ENCODE results near the gene ENTREP1. TPM values are rescaled to one million over a fixed set of nuclear protein-coding genes. Genes with fewer than 3 reads are reported as not detected.
"Not testable (repeated sequence)": the region's sequence is repeated elsewhere in the genome, so short reads cannot be mapped to it uniquely, and the experiment has no call there.

The ENTREP1 gene, protein sequence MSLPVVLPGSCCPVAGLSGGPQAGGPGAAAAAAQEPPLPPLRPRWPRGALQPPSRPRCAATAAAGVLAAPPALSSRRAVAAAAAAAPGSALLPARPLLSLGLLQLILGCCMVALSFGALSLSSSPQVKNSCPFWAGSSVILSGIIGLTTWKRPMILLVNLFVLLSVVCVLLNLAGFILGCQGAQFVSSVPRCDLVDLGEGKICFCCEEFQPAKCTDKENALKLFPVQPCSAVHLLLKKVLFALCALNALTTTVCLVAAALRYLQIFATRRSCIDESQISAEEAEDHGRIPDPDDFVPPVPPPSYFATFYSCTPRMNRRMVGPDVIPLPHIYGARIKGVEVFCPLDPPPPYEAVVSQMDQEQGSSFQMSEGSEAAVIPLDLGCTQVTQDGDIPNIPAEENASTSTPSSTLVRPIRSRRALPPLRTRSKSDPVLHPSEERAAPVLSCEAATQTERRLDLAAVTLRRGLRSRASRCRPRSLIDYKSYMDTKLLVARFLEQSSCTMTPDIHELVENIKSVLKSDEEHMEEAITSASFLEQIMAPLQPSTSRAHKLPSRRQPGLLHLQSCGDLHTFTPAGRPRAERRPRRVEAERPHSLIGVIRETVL
- not detected for polyA plus RNA-seq (2012; ENCODE audit: insufficient read depth, insufficient read length)

DNA sequence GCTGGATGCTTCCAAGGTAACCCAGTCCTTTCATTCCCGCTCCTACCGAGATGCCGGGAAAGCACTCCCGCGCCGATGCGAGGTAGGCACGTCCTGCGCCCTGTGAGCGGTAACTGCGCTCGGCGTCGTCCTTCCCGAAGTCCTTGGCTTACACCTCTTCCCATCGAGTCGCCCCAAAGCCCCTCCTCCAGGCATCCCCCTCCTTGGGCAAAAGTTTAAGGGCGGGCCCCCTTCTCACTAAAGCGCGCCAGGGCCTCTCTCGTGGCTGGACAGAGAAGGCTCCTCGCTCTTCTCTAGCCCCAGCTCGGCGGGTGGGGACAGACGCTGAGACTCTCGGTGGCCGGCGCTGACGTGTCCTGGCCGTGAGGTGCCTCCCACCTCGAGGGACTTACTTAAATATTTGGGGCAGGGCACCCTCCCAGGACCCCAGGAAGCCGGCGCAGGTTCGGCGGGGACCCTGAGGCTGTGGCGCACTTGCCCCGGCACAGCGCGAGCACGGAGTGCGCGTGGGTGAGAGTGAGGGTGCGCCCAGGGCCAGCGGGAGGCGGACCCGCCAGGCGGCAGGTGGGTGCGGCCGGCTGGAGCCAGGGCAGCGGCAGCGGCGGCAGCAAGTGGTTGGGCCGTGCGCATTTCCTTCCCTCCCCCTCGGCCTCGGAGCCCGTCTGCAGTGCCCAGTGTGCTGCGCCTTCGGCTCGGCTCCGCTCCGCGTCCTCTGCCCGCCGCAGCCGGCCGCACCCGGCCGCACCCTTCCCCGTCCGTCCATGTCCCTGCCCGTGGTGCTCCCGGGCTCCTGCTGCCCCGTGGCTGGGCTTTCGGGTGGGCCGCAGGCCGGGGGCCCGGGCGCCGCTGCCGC, at the start of gene ENTREP1:
Gene ENTREP1, plus strand, starts transcription at position 667 of the 853 bp plus-strand sequence. Its CDS starts 95 bp downstream, at position 762.
- no peak within 1 kb of the TSS for H3K4me3 ChIP-seq (ENCODE audit: low read length)
- no peak for DNase-seq (ENCODE audit: low read depth, low spot score)

DNA sequence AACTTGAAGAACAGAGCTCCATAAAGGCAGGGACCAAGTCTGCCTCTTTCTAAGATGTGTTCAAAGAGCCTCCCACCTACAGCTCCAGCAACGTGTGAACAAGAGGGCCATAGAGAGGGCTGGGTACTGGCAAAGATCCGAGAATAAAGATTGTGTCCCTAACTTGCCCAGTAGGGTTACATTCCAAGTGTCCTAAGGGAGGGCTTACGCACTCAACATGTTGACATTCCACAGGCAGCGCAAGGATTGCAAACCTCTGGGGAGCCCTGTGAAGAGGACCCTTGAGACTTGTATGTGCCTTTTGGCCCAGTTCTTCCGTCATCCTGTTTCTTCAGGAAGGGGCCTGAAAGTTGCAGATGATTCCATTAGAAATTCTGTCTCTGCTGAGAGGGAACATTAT, 48.2 kb upstream of the ENTREP1 start:
- H3K4me3 ChIP-seq (ENCODE audit: low read length): no peak overlapping the region
- DNase-seq (ENCODE audit: low read depth, low spot score): no peak

DNA sequence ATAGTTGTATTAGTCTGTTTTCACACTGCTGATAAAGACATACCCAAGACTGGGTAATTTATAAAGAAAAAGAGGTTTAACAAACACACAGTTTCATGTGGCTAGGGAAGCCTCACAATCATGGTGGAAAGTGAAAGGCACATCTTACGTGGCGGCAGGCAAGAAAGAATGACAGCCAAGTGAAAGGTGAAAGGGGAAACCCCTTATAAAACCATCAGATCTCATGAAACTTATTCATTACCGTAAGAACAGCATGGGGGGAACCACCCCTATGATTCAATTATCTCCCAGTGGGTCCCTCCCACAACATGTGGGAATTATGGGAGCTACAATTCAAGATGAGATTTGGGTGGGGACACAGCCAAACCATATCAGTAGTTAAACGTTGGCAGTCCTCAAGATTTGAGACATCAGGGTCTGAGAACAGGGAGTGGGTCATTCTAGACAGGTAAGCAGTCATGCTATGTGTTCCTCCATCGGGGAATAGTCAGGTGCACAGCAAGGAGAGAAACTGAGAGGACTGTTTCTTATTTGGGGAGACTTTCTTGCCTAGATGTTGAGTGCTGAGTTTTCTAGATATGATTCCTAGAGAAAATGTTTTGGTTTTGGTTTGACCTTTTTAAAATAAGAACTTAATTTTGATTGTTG, 45.8 kb upstream of the ENTREP1 start:
- H3K4me3 ChIP-seq (ENCODE audit: low read length): no peak overlapping the region
- no peak for DNase-seq (ENCODE audit: low read depth, low spot score)

DNA sequence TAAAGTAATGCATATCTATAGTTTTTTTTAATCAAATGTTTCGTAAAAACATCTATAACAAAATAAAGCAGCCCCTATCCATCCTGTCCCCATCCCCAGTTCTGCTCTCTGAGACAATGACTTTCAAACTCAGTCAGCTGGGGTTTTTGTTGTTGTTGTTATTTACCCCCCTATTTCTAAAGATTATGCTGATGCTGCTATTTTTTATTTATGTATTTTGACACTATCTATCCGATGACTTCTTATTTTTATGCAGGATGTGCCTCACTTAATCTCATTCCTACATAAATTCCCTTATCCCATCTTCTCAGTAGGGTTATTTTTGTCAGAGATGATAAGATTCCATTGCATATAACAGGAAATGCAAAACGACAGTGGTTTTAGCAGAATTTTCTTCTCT, 45.3 kb upstream of the ENTREP1 start:
- no peak overlapping the region for H3K4me3 ChIP-seq (ENCODE audit: low read length)
- DNase-seq (ENCODE audit: low read depth, low spot score): no peak

DNA sequence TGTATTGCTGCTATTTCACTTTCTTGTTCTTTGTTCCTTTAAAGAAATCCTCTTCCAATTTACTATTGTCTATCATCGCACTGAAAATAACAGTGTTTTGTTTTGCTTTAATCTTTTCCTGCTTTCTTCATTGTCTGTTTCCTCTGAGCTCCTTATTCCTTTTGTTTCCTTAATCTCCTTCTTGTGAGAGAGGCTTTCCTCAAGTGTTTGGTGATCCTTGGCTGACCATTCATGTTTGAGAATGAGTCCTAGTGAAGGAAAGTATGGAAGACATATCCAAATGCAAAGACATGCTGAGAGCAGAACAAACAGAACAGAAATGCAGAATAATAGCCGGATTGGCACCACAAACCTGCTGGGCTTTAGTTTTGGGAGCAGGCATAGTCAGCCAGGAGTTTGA, 42.0 kb upstream of the ENTREP1 start:
- no peak overlapping the region for H3K4me3 ChIP-seq (ENCODE audit: low read length)
- no peak for DNase-seq (ENCODE audit: low read depth, low spot score)

DNA sequence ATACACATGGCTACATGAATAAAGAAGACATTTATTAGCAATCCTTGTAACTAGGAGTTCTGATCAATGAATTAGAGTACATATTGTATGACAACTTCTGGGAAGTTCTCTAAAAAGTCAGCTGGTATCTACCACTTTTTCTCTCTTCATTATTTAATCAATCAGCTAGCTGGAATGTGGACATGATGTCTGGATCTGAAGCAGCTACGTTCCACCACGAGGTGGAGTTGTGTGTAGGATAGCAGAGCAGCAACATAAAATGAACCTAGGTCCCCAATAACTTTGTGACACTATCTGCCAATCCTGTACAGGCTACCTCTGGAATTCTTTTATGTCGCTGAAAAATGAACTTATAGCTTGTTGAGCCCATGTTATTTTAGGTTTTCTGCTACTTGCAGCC, 32.9 kb upstream of the ENTREP1 start:
- no peak overlapping the region for H3K4me3 ChIP-seq (ENCODE audit: low read length)
- peak; percentile 12 for DNase-seq (ENCODE audit: low read depth, low spot score)

DNA sequence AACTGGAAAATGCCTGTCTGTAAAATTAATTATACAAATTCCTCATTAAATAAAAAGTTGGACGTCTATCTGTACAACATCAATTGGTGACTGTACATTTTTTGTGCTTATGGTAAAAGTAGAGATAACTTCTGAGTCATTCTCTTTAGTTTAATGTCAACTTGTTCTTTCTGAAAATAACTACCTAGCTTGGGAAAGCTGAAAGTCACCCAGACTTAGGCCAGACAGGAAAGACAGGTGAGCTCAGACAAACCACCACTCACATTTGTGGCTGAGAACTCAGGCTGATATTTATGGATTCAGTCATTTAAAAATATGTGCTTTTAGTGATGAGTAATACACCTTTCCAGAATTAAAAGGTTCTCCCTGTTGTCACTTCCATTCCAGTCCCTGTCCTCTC, 31.9 kb upstream of the ENTREP1 start:
- H3K4me3 ChIP-seq (ENCODE audit: low read length): no peak overlapping the region
- no peak for DNase-seq (ENCODE audit: low read depth, low spot score)

DNA sequence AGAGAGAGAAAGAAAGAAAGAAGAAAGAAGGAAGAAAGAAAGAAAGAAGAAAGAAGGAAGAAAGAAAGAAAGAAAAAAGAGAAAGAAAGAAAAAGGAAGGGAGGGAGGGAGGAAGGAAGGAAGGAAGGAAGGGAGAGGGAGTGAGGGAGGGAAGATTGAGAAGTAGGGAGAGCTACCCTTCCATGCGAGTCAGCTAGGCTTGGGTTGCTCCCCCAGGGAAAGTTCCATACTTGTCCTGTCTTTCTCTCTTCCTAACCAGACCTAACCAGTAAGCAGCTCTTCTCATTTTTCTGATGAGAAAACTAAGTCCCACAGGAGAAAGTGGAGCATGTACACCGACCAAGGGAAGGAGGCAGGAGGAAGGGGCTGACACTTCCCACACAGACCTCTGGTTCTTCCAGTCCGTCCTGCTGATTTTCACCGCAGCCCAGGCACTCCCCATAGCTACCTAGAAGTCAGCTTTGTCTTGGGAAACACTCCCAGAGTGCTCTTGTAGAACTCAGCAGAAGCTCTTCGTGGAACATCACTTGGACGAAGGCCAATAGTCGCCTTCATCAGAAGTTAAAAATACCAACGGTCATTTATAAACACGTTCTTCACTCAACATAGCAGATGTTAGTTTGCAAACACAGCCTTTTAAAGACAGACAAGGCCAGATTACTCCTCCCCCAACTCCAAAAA, 29.0 kb upstream of the ENTREP1 start:
- DNase-seq (ENCODE audit: low read depth, low spot score): no peak
- H3K4me3 ChIP-seq (ENCODE audit: low read length): no peak overlapping the region

DNA sequence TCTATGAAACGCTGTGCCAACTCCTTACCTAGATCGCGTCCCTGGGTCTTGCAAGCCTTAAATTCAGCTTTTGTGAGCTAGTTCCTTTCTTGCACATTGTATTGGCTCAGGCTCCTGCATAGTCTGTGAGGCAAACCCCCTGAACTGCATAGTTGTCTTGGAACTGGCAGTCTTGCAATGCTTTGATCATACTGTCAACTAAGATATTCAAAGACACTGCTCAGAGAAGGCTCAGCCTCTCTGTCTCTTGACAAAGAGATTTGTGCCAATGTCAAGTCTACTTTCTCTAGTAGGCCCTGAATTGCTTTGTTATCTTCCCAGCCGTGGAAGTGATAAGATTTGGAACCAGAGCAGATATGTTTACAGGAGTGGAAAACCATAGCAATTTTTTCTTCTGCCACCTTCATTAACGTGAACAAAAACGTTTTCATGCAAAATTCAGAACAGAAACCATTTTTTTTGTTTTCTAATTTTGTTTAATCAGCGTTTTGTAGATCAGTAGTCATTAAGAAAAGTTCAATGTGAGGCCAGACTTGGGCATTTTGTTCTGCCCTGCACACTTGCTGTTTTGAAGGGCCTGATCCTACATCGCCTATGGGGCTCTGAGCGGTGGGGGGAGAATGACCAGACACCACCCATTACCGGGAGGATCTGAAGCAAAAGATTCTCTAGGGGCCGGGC, 27.6 kb upstream of the ENTREP1 start:
- no peak overlapping the region for H3K4me3 ChIP-seq (ENCODE audit: low read length)
- DNase-seq (ENCODE audit: low read depth, low spot score): no peak

DNA sequence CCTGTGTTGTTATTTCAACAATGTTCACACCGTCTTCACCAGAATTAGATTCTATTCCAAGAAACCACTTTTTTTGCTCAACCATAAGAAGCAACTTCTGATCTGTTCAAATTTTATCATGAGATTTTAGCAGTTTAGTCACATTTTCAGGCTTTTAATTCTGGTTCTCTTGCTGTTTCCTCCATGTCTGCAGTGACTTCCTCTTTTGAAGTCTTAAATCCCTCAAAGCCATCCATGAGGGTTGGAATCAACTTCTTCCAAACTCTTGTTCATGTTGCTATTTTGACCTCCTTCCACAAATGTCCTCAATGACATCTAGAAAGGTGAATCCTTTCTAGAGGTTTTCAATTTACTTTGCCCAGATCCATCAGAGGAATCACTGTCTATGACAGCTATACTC, 25.7 kb upstream of the ENTREP1 start:
- H3K4me3 ChIP-seq (ENCODE audit: low read length): no peak overlapping the region
- no peak for DNase-seq (ENCODE audit: low read depth, low spot score)

DNA sequence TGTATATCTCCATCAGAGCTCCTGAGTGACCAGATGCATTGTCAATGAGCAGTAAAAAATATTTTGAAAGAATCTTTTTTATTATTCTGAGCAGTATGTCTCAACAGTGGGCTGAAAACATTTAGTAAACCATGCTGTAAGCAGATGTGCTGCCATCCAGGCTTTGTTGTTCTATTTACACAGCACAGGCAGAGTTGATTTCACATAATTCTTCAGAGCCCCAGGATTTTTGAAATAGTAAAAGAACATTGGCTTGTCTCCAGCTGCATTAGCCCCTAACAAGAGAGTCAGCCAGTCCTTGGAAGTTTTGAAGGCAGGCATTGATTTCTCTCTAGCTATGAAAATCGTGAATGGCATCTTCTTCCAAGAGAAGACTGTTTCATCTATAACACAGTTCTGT, 25.2 kb upstream of the ENTREP1 start:
- H3K4me3 ChIP-seq (ENCODE audit: low read length): no peak overlapping the region
- DNase-seq (ENCODE audit: low read depth, low spot score): no peak

DNA sequence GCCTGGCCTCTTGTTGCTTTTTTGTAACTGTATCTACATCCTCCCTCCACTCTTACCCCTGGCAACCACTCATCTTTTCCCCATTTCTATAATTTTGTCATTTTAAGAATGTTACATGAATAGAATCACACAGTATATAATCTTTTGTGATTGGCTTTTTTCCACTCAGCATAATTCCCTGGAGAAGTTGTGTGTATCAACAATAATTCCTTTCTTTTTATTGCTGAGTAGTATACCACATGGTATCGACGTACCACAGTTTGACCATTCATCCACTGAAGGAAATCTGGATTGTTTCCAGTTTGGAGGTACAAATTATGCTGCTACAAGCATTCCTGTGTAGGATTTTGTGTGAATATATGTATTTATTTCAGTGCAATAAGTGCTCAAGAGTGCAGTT, 21.7 kb upstream of the ENTREP1 start:
- no peak for DNase-seq (ENCODE audit: low read depth, low spot score)
- H3K4me3 ChIP-seq (ENCODE audit: low read length): no peak overlapping the region

DNA sequence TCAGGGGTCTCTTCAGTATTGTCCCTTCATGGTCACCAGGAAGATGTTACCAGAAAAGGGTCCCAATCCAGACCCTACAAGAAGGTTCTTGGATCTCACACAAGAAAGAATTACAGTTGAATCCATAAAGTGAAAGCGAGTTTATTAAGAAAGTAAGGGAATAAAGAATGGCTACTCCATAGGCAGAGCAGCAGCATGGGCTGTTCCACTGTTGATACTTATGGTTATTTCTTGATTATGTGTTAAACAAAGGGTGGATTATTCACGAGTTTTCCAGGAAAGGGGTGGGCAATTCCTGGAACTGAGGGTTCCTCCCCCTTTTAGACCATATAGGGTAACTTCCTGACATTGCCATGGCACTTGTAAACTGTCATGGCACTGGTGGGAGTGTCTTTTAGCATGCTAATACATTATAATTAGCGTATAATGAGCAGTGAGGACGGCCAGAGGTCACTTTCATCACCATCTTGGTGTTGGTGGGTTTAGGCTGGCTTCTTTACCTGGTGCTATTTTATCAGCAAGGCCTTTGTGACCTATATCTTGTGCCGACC, 18.0 kb upstream of the ENTREP1 start:
- not testable (repeated sequence) for H3K4me3 ChIP-seq (ENCODE audit: low read length); DNase-seq (ENCODE audit: low read depth, low spot score)

DNA sequence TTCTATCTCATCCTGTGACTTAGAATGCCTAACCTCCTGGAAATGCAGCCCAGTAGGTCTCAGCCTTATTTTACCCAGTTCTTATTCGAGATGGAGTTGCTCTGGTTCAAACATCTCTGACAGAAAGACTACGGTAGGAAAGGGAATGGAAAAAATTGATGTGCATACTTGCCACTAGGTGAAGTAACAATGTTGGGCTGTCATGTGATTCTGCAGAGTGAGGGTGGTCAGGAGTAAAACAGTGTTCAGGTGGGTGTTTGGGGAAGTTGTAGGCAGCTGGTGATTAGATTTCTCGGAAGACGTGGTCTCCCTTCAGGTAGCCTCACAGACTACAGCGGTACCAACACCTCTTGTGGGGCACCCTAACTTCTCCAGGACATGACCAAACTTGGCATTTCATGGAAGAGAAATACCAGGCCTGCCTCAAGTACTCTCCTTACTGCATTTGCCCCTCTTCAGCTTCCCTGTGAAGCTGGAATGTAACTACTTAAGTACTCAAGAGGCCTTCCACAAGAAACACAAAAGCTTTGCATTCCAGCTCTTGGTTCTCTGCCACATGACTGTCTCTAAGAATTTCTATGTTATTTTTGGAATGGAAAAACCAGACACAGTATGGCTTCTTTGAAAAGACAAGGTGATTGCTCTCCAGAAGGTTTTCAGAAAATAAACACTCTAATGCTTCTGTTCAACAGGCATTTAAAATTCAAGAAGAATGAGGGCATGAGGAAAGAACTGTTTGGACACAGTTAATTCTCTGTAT, 17.4 kb upstream of the ENTREP1 start:
- DNase-seq (ENCODE audit: low read depth, low spot score): no peak
- H3K4me3 ChIP-seq (ENCODE audit: low read length): no peak overlapping the region

DNA sequence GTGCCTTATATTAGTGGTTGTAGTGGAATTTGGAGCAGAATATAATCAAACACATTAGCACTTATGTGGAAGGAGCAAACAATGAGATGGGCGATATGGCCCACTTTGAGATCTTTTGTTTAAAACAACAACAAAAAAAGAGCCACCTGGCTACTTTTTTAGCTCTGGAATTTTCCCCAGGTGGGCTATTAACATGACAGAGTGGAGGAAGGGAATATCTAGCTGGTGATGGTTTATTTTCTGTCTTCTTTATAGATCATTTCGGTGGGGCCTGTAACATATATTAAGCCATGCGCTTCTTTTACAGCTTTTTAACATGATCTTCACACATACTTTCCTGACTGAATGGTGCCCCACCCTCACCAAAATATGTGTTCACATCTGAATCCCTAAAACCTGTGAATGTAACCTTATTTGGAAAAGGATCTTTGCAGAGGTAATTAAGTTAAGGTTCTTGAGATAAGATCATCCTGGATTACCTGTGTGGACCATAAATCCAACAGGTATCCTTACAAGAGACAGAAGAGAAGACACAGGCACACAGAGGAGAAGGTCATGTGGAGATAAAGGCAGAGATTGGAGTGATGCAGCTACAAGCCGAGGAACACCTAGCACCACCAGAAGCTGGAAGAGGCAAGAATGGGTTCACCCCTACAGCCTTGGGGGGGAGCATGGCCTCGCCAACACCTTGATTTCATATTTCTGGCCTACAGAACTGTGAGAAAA, 16.6 kb upstream of the ENTREP1 start:
- H3K4me3 ChIP-seq (ENCODE audit: low read length): no peak overlapping the region

DNA sequence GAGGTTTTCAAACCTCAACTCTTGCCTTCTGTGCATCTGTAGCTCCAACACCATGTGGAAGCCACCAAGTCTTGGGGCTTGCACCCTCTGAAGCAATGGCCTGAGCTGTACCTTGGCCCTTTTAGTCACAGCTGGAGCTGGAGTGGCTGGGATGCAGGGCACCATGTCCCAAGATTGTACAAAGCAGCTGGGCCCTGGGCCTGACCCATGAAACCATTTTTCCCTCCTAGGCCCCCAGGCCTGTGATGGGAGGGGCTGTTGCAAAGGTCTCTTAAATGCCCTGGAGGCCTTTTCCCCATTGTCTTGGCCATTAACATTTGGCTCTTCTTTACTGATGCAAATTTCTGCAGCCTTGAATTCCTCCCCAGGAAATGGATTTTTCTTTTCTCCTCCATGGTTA, 11.8 kb upstream of the ENTREP1 start:
- no peak for DNase-seq (ENCODE audit: low read depth, low spot score)
- no peak overlapping the region for H3K4me3 ChIP-seq (ENCODE audit: low read length)

More for the DNA sequence above, 16.6 kb upstream of the ENTREP1 start:
- DNase-seq (ENCODE audit: low read depth, low spot score): no peak

DNA sequence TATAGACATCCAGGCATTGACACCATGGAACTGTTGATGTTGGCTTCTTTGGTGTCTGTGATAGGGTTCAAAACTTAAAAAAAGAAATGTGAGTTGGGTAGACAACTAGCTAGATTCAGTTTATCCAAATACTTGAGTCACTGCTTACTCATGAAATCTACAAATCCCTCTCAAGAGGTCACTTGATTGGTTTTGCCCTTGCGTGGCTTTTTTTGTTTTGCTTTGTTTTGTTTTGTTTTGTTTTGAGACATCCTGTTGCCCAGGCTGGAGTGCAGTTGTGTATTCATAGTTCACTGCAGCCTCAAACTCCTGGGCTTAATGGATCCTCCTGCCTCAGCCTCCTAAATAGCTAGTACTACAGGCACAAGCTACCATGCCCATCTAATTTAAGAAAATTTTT, 10.5 kb upstream of the ENTREP1 start:
- H3K4me3 ChIP-seq (ENCODE audit: low read length): no peak overlapping the region

More for the DNA sequence above, 10.5 kb upstream of the ENTREP1 start:
- DNase-seq (ENCODE audit: low read depth, low spot score): no peak

Data from Jurkat, Clone E6-1 (cell line).